ENCODE results near the gene DOK4.

DOK4 gene

DNA sequence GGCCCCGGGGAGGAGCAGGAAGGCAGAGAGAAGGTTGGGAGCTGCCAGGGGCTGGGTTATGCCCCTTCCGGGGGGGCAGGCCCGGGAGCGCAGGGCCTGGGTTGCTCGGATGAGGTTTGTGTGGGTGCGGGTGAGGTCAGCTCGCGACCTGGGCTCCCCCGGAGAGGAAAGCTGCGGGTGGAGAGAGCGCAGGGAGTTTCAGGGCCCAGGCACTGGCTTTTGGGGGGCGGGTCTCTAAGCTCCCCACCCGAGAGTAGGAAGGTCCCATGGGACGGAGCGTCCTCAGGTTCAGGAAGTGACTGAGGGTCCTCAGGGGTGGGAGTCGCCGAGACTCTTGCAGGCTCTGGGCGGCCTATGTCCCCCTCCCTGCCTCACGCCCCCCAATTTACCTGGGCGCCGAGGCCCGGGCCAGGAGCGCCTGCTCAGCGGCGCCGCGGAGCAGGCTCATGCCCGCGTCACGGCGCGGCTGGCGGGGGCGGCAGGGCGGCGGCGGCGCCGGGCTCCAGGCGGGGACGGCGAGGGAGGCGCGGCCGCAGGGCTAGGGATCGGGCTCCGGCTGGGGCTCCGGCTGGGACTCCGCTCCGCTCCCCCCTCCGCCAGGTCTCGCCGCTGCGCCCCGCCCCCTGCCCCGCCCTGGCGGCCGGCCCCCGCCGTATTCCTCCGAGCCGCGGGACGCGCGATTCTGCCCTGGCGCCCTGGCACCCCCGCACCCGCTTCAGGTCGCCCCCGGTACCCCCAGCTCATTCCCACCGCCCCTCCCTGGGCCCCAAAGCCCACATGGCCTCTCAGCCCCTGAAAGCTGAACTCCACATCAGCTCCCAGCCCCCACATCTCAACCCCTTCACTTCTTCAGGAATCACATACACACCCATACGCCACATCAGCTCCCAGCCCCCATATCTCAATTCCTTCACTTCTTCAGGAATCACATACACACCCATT lies at the start of gene DOK4:
TSS of gene DOK4 (minus strand) at position 578 of the 942 bp plus-strand sequence. CDS start 6,986 bp downstream, outside the sequence.
- DNase-seq (ENCODE audit: low spot score), result peak; percentile 98

DNA sequence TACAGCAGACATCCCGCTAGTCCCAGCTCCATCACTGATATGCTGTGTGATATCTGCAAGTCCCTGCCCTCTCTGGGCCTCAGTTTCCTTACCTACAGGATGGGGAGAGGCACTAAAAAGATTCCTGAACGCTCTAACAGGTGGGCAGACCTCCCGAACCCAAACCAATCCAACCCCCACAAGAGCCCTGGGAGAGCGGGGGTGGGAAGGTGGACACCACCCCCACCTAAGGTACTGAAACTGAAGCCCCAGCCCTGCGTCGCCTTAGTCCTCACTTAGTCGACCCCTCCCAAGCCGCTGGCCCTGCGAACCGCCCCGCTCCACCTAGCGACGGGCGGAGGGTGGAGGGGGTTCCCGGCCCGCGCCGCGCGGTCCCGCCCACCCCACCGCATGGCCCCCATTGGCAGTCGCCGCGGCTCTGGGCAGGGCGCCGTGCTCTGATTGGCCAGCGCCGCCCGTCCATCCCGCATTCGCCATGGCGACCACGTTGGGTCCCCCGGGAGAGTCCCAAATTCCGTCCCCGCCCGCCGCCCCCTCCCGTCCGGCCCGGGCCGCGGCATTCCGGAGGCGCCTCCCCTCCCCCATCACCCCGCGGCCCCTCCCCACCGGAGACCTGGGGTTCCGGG lies 49.5 kb upstream of the DOK4 start:
- peak; percentile 100 for DNase-seq (ENCODE audit: low spot score)

DNA sequence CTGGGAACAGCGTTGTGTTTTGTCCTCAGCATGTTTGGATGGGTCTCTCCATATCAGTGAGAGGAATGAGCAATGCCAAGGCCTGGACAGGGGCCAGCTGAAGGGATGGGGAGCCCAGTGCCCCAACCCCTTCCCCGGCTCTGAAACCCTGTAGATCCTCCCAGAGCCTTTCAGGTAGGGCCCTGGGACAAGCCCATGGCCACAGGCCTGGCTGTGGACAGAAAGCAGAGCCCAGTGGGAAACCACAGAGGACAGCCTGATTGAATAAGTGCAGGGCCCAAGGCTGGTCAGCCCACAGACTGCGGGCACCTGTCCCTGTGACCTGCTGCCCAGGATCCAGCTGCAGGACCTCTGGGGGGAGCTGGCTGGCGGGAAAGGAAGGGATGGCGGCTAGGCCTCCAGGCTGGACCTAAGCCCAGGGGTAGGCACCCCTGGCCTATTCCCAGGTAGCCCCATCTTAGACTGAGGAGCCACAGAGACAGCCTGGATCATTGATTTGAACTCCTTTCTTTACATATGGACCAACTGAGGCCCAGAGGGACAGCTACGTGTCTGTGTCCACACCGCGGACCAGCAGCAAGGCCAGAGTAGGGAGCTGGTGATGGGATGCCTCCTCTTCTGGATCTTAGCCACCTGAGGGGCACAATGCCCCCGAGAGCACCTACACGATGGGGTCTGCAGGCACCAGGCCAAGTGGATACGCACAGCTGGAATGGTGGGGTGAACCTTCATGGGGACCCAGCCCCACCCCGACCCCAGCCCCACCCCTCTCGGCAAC lies 48.8 kb upstream of the DOK4 start:
- DNase-seq (ENCODE audit: low spot score), result peak; percentile 21

GRCh38 chr16:57534337-57534880 lies 48.1 kb upstream of the DOK4 start:
- DNase-seq (ENCODE audit: low spot score), result no peak

GRCh38 chr16:57533431-57534336 lies 47.4 kb upstream of the DOK4 start:
- DNase-seq (ENCODE audit: low spot score), result peak; percentile 17

DNA sequence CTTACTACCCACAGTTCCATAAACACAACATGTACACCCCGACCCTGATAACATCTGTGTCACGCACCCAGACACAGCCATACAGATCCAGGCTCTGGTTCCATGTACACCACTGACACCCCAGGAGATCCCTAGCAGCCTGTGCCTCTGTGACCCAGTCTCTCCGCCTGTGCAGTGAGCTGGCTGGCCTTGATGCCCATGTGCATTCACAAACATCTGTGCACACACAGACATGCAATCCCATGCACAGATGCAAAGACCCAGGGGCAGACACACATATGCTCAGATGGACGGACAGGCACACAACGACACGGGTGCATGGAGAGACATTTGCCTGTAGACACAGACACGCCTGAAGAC lies 46.0 kb upstream of the DOK4 start:
- DNase-seq (ENCODE audit: low spot score), result peak; percentile 9

DNA sequence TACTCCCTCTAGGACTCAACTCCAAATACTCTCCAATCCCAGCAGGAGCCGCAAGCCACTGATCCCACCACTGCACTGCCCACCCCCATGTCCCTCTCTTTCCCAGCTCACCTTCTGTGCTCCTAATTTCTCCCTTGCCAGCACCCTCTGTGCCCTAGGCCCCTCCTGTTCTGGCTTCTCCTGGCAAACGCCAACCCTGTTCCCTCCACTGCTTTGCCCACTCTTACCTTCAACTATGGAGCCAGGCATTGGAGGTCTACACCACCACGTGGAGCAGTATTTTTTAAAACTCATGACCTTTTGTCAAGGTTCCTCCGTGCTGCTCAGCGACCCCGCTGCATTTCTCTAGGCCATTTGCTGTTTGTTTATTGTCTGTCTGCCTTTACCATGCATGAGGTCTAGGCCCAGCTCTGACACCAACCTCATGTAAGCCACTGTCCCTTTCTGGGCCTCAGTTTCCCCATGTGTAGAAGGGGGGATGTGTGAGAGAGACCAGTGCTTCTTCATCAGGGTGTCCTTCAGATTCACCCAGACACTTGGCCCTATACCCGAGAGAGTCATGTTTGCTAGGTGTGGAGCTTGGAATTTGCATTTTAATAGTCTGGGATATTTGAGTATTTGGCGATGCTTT lies 45.5 kb upstream of the DOK4 start:
- DNase-seq (ENCODE audit: low spot score), result no peak

DNA sequence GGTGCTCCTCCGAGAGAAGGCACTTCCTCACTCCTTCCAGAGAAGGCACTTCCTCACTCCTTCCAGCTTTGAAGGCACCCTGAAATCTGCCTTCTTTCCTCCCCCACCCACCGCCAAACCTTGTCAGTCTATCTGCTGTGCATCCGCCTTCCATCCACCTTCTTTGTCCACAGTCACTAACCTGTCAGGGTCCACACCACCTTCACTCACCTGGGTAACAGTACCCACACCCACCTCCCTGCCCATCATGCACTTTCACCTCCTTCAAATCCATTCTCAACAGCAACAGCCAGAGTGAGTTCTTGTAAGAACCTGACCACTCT lies 44.9 kb upstream of the DOK4 start:
- DNase-seq (ENCODE audit: low spot score), result peak; percentile 2

- peak; percentile 3 for DNase-seq (ENCODE audit: low spot score)
Observed at GRCh38 chr16:57530522-57531252, 44.4 kb upstream of the DOK4 start.

DNA sequence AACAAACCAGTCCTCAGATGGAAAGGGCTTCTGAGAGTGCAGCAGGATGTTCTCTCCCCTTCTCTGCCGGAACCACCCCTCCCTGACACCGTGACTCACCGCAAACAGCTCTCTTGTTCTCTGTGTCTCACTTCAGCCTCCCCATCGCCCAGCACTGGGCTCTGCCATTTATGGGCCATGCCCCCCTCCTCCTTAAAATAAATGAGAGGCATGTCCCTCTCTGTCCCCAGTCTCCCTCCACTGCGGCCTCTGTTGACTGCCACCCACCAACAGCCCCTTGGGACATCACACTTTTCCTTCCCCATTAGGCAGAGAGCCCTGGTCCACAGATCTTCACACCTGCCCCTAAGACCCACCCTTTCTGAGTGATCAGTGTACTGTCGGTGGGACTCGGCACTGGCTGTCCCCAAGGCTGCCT lies 43.8 kb upstream of the DOK4 start:
- DNase-seq (ENCODE audit: low spot score), result peak; percentile 81

GRCh38 chr16:57529391-57530103 lies 43.3 kb upstream of the DOK4 start:
- DNase-seq (ENCODE audit: low spot score), result peak; percentile 8

DNA sequence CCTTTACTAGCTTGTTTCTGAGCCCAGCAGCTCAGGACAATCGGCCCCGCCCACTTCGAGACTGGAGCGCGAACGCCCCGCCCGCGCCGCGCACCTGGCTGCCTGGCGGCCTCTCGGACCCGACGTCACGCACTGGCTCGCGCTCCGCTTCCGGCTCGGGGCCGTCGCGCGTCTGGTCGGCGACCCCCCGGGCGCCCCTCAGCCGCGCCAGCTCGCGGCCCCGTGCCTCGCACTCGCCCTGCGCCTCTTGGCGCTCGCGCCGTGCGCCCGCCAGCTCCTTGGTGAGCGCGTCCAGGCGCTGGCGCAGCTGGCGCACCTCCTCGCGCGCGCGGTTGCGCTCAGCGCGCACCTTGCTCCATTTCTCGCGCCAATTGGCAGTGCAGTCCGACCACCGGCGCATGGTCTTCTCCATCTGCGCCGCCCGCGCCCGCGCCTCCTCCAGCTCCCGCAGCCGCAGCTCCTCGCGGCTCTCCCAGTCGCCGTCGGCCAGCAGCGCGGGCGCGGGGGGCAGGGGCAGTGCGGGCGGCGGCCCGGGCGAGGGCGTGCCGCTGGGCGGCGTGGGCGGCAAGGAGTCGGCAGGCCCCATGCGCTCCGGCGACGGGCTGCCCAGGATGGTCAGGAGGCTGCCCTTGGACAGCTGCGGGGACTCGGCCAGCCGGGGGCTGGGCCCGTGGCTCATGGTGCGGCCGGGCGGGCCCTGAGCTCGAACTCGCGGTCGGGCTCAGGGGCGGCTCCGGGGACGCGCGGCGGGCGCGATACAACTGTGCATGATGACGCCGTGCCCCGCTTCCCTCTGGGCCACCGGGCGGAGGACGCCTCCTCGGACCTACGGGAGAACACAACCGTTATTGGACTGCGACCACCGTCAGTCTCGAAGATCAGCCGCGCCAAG lies 42.5 kb upstream of the DOK4 start:
- no peak for DNase-seq (ENCODE audit: low spot score)

DNA sequence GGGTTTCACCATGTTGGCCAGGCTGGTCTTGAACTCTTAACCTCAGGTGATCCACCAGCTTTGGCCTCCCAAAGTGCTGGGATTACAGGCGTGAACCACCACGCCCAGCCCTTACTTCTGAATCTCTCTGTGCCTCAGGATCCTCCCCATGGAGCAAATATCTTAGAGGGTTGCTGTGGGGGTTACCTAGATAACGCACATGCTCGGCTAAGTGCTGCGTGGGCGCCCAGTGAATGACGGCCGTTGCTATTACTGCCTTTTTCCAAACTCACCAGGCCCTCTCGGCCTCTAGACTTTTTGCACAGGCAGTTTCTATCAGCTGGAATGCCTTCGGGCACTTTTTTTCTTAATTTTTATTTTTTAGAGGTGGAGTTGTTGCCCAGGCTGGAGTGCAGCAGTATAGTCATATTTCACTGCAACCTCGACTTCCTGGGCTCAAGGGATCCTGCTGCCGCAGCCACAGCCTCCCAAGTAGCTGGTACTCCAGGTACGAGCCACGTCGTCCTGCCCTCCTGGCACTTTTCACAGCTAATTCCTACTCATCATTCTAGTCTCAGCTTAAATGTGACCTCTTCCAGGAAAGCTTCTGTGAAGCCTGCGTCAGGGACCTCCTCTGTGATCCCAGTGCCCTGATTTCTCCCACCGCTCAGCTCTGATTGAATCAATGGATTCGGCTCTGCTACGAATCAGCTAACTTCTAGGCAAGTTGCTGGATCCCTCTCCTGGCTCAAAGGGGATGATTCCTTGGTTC lies 41.5 kb upstream of the DOK4 start:
- DNase-seq (ENCODE audit: low spot score), result no peak

GRCh38 chr16:57527027-57527426 lies 40.7 kb upstream of the DOK4 start:
- no peak for DNase-seq (ENCODE audit: low spot score)

- DNase-seq (ENCODE audit: low spot score), result no peak
Observed at GRCh38 chr16:57526498-57526897, 40.2 kb upstream of the DOK4 start.

DNA sequence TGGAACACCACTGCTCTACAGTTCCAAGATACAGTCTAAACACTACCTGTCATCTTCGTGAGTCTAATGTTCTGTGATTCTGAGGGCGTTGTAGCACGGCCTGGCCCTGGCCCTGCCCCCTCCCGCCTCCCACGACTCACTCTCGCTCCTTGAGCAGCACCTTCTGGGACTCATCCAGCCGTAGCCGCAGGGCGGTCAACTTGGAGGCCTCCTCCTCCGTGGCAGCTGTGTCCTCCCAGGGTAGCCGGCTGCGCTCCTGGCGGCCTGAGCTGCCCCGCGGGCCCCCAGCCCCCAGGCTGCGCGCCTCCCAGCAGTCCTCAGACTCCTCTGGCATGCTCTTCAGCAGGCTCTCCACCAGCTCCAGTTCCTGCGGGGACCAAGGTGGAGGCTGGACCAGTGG lies 39.5 kb upstream of the DOK4 start:
- DNase-seq (ENCODE audit: low spot score), result no peak

- DNase-seq (ENCODE audit: low spot score), result no peak
Observed at GRCh38 chr16:57522960-57523359, 36.7 kb upstream of the DOK4 start.
